Astrocyte (in vitro differentiated cells and primary cell): Measurements from ENCODE around the gene RDH16.

Experiments
- CTCF ChIP-seq: IDR thresholded peaks from 2 replicates; pipeline ENCODE4 v1.5.1; 2011; ENCODE audit warnings: low read depth, mild to moderate bottlenecking, inconsistent platforms, low read length, moderate library complexity; ENCODE audit not compliant: insufficient read depth
- EZH2 ChIP-seq: IDR thresholded peaks from 2 replicates; pipeline ENCODE4 v1.6.1; 2012; ENCODE audit warnings: mild to moderate bottlenecking, low read length, inconsistent platforms; ENCODE audit not compliant: insufficient read depth

DNA sequence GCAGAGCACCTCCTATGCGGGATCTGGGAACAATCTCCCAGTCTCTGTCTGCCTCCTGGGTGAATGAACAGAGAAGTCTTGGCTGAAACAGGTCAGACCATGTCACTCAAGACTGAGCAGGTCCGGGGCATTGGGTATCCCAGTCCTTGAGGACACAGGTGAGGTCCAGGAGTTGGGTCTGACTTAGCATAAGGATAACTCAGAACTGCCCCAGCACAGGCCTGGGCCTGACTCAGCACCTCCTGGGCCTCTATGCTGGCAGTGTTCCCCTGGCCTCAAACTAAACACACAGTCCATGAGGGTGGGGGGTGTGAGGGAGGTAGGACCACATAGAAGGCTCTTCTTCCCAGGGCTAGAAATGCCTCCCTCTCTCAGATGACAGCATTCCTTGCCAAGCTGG is 21.7 kb downstream of the RDH16 start:
- TF ChIP-seq CTCF (no peak), EZH2 (no peak)
